Inferior parietal cortex (tissue), 1 donor: ENCODE data around the gene MORN5.

Source experiments
- DNase-seq: peaks from one replicate; pipeline ENCODE4 v3.0.0-alpha.2; 2016; ENCODE audit errors: extremely low spot score

MORN5 gene

GRCh38 chr9:122190597-122191381 is 31.1 kb downstream of the MORN5 start:
- peak; percentile 15 for DNase-seq

GRCh38 chr9:122191584-122191983 is 31.9 kb downstream of the MORN5 start:
- no peak for DNase-seq

GRCh38 chr9:122192261-122192875 is 32.7 kb downstream of the MORN5 start:
- DNase-seq = no peak

GRCh38 chr9:122192914-122193525 is 33.3 kb downstream of the MORN5 start:
- DNase-seq = no peak

- no peak for DNase-seq
Measured at GRCh38 chr9:122193651-122194050, 33.9 kb downstream of the MORN5 start.

- no peak for DNase-seq
Measured at GRCh38 chr9:122195875-122196274, 36.2 kb downstream of the MORN5 start.

- DNase-seq = no peak
Measured at GRCh38 chr9:122197426-122197825, 37.7 kb downstream of the MORN5 start.

- no peak for DNase-seq
Measured at GRCh38 chr9:122197882-122198281, 38.2 kb downstream of the MORN5 start.

- DNase-seq = no peak
Measured at GRCh38 chr9:122200960-122201595, 41.4 kb downstream of the MORN5 start.

GRCh38 chr9:122201641-122202040 is 41.9 kb downstream of the MORN5 start:
- DNase-seq = no peak

GRCh38 chr9:122202111-122202510 is 42.4 kb downstream of the MORN5 start:
- no peak for DNase-seq

GRCh38 chr9:122204055-122204454 is 44.3 kb downstream of the MORN5 start:
- DNase-seq = no peak

GRCh38 chr9:122204491-122204890 is 44.8 kb downstream of the MORN5 start:
- DNase-seq = no peak

GRCh38 chr9:122205176-122205575 is 45.5 kb downstream of the MORN5 start:
- no peak for DNase-seq

GRCh38 chr9:122206118-122207046 is 46.7 kb downstream of the MORN5 start:
- DNase-seq = no peak

- no peak for DNase-seq
Measured at GRCh38 chr9:122207096-122207495, 47.4 kb downstream of the MORN5 start.

GRCh38 chr9:122209451-122209850 is 49.7 kb downstream of the MORN5 start:
- no peak for DNase-seq

GRCh38 chr9:122212473-122213004 is 52.8 kb downstream of the MORN5 start:
- DNase-seq = no peak

- DNase-seq = no peak
Measured at GRCh38 chr9:122213102-122213588, 53.4 kb downstream of the MORN5 start.

- DNase-seq = peak; percentile 22
Measured at GRCh38 chr9:122213589-122214413, 54.1 kb downstream of the MORN5 start.
